CD14-positive monocyte (primary cell): ENCODE measurements around the gene DOK6. TPM values are rescaled to one million over a fixed set of nuclear protein-coding genes. Genes with fewer than 3 reads are reported as not detected.

Experiments
- DNase-seq, 3 donors: peaks; one replicate each; pipeline ENCODE4 v3.0.0-alpha.2; 2011 to 2022
- H2AFZ ChIP-seq: 2 replicates; pipeline ENCODE4 v1.6.0; 2012; ENCODE audit warnings: mild to moderate bottlenecking, low read depth, low read length, inconsistent platforms; ENCODE audit not compliant: insufficient read depth, poor library complexity, severe bottlenecking
- H3K27ac ChIP-seq, 2 donors: 1 replicate in 1 of 2; 2 replicates in 1 of 2; pipeline ENCODE4 v1.5.1; 2012 to 2013; ENCODE audit warnings: low read length in 2 of 2, control low read depth in 1 of 2, inconsistent platforms in 1 of 2, low read depth in 1 of 2, mild to moderate bottlenecking in 1 of 2
- H3K27me3 ChIP-seq, 2 donors: one replicate each; pipeline versions ENCODE4 v1.6.0 to v1.6.1; 2011 to 2013; ENCODE audit warnings: low read length in 2 of 2; ENCODE audit not compliant: control insufficient read depth in 2 of 2, insufficient read depth in 2 of 2
- H3K36me3 ChIP-seq, 2 donors: replicated peaks in 1 of 2; 1 replicate in 1 of 2; 2 replicates in 1 of 2; pipeline versions ENCODE4 v1.5.1 to v1.6.1; 2012 to 2013; ENCODE audit warnings: low read length in 2 of 2, control low read depth in 1 of 2, inconsistent platforms in 1 of 2, mild to moderate bottlenecking in 1 of 2; ENCODE audit not compliant: insufficient read depth in 2 of 2, control insufficient read depth in 1 of 2
- H3K4me1 ChIP-seq, 2 donors: 1 replicate in 1 of 2; 2 replicates in 1 of 2; pipeline versions ENCODE4 v1.5.1 to v1.6.1; 2012 to 2013; ENCODE audit warnings: low read length in 2 of 2, control low read depth in 1 of 2, inconsistent platforms in 1 of 2, mild to moderate bottlenecking in 1 of 2, moderate library complexity in 1 of 2; ENCODE audit not compliant: insufficient read depth in 2 of 2, control insufficient read depth in 1 of 2
- H3K4me2 ChIP-seq: replicated peaks from 2 replicates; pipeline ENCODE3; 2012; ENCODE audit warnings: low read length, moderate library complexity, mild to moderate bottlenecking; ENCODE audit not compliant: poor library complexity, severe bottlenecking; ENCODE audit errors: extremely low read depth
- H3K4me3 ChIP-seq, 3 experiments: fragments of 200-600 bp in 1 of 3; sonication (generic) in 1 of 3; replicated peaks in 1 of 3; 1 replicate in 2 of 3; 2 replicates in 1 of 3; pipeline ENCODE4 v1.5.1; 2011 to 2013; ENCODE audit warnings: low read length in 3 of 3, mild to moderate bottlenecking in 3 of 3, control low read depth in 2 of 3, low read depth in 2 of 3, inconsistent platforms in 1 of 3, moderate library complexity in 1 of 3
- H3K79me2 ChIP-seq: 2 replicates; pipeline ENCODE4 v1.6.0; 2012; ENCODE audit warnings: mild to moderate bottlenecking, control low read depth, inconsistent platforms, low read length, moderate library complexity; ENCODE audit not compliant: insufficient read depth
- H3K9ac ChIP-seq: 2 replicates; pipeline ENCODE4 v1.6.0; 2017; ENCODE audit warnings: low read length, mild to moderate bottlenecking; ENCODE audit not compliant: insufficient read depth, poor library complexity, severe bottlenecking
- H3K9me3 ChIP-seq, 2 donors: replicated peaks in 1 of 2; 1 replicate in 1 of 2; 2 replicates in 1 of 2; pipeline versions ENCODE4 v1.5.1 to v1.6.1; 2012 to 2013; ENCODE audit warnings: low read length in 2 of 2, control low read depth in 1 of 2; ENCODE audit not compliant: control insufficient read depth in 1 of 2, insufficient read depth in 1 of 2
- H4K20me1 ChIP-seq: 2 replicates; pipeline ENCODE4 v1.6.0; 2012; ENCODE audit warnings: mild to moderate bottlenecking, low read length, control low read depth, moderate library complexity; ENCODE audit not compliant: insufficient read depth
- H3K27ac Mint-ChIP-seq, 7 donors: one replicate each; pipeline ENCODE4 v1.8.0; 2020; ENCODE audit warnings: mild to moderate bottlenecking in 7 of 7, mixed read lengths in 7 of 7, moderate library complexity in 6 of 7, inconsistent platforms in 2 of 7
- H3K27me3 Mint-ChIP-seq, 3 donors: one replicate each; pipeline ENCODE4 v1.8.0; 2021 to 2022; ENCODE audit warnings: low read depth in 3 of 3, mild to moderate bottlenecking in 3 of 3, mixed read lengths in 3 of 3, moderate library complexity in 3 of 3, inconsistent platforms in 1 of 3
- H3K36me3 Mint-ChIP-seq, 2 donors: one replicate each; pipeline ENCODE4 v1.8.0; 2020; ENCODE audit warnings: mixed read lengths in 2 of 2, inconsistent platforms in 1 of 2, mild to moderate bottlenecking in 1 of 2
- H3K4me1 Mint-ChIP-seq: one replicate; pipeline ENCODE4 v1.8.0; 2020; ENCODE audit warnings: mild to moderate bottlenecking, mixed read lengths
- H3K4me3 Mint-ChIP-seq, 2 donors: one replicate each; pipeline ENCODE4 v1.8.0; 2020; ENCODE audit warnings: mild to moderate bottlenecking in 2 of 2, mixed read lengths in 2 of 2, moderate library complexity in 1 of 2
- H3K9me3 Mint-ChIP-seq, 7 donors: one replicate each; pipeline ENCODE4 v1.8.0; 2020 to 2022; ENCODE audit warnings: mixed read lengths in 7 of 7, mild to moderate bottlenecking in 6 of 7, moderate library complexity in 6 of 7, inconsistent platforms in 2 of 7
- CTCF ChIP-seq: fragments of 200-600 bp; IDR thresholded peaks from one replicate; pipeline ENCODE4 v1.8.0; 2022; ENCODE audit warnings: antibody characterized with exemption, mild to moderate bottlenecking
- WGBS: methylation state at CpG from one replicate; pipeline ENCODE4 v1.1.5; 2013; ENCODE audit warnings: missing lambda C conversion rate; ENCODE audit not compliant: insufficient coverage; 5-methylcytosine and 5-hydroxymethylcytosine counted together
- intact Hi-C, 2 donors: fragments of 100-400 bp; cut with micrococcal nuclease; formaldehyde crosslinking; loops; one replicate each; pipeline versions ENCODE4 v1.15.0 to v1.15.1; 2023
- polyA plus RNA-seq, 3 donors: library from polyadenylated mRNA; depleted of rRNA in 1 of 3; unstranded in 2 of 3; stranded (reverse) in 1 of 3; fragments of 300-500 nt in 2 of 3; fragments of >200 nt in 1 of 3; fragmentation: Illumina TruSeq in 2 of 3; gene quantifications; 1 replicate in 2 of 3; 2 replicates in 1 of 3; pipeline ENCODE4 v1.2.3, GENCODE V29; 2012 to 2021

Gene DOK6
- polyA plus RNA-seq, 3 donors, result not detected

- H3K27me3 Mint-ChIP-seq, result no peaks in the 10 kb centered on the region
- intact Hi-C loops, result no loop called here
- Histone ChIP-seq H3K79me2 (no peaks in the 10 kb centered on the region), H3K4me1 (no peaks in the 10 kb centered on the region), H3K27me3 (no peaks in the 10 kb centered on the region), H3K4me3 (no peak overlapping the region), H3K9ac (no peak overlapping the region), H3K27ac (no peak overlapping the region), H3K9me3 (peaks cover 4 to 17% of the 10 kb centered on the region in 2 donors), H3K36me3 (no peaks in the 10 kb centered on the region), H4K20me1 (no peaks in the 10 kb centered on the region), H3K4me2 (no peak overlapping the region), H2AFZ (no peak overlapping the region)
- TF ChIP-seq CTCF, result no peak
- H3K27ac Mint-ChIP-seq, result no peak overlapping the region
- no peak for DNase-seq
- H3K4me1 Mint-ChIP-seq, result no peaks in the 10 kb centered on the region
- peaks cover 0 to 11% (median 6%) of the 10 kb centered on the region in 7 donors for H3K9me3 Mint-ChIP-seq
- 88% methylated on average over 3 of the region's 5 CpGs for WGBS
- H3K36me3 Mint-ChIP-seq, result no peaks in the 10 kb centered on the region
- H3K4me3 Mint-ChIP-seq, result no peak overlapping the region
Measured at GRCh38 chr18:69495338-69495737, 94.7 kb downstream of the DOK6 start.

GRCh38 chr18:69495841-69496533 lies 95.3 kb downstream of the DOK6 start:
- H2AFZ ChIP-seq, result no peak overlapping the region
- Mint-ChIP-seq H3K27me3 (no peaks in the 10 kb centered on the region), H3K9me3 (peaks cover 0 to 11% (median 6%) of the 10 kb centered on the region in 7 donors), H3K36me3 (no peaks in the 10 kb centered on the region), H3K4me3 (no peak overlapping the region), H3K27ac (no peak overlapping the region), H3K4me1 (no peaks in the 10 kb centered on the region)
- WGBS, result 91% methylated on average over 18 of the region's 20 CpGs
- H3K9ac ChIP-seq, result no peak overlapping the region
- H3K4me1 ChIP-seq, result no peaks in the 10 kb centered on the region
- H3K4me3 ChIP-seq, result no peak overlapping the region
- H4K20me1 ChIP-seq, result no peaks in the 10 kb centered on the region
- DNase-seq, result no peak
- H3K27ac ChIP-seq, result no peak overlapping the region
- H3K9me3 ChIP-seq, result peaks cover 4 to 17% of the 10 kb centered on the region in 2 donors
- intact Hi-C loops, result no loop called here
- H3K36me3 ChIP-seq, result no peaks in the 10 kb centered on the region
- no peaks in the 10 kb centered on the region for H3K27me3 ChIP-seq
- H3K4me2 ChIP-seq, result no peak overlapping the region
- no peaks in the 10 kb centered on the region for H3K79me2 ChIP-seq
- no peak for TF ChIP-seq CTCF
